HepG2 (cell line): ENCODE measurements around the gene PPOX. TPM values are rescaled to one million over a fixed set of nuclear protein-coding genes. Genes with fewer than 3 reads are reported as not detected.
A peak's percentile ranks its signal among the peaks of the same experiment; 100 is the strongest.

ENCODE experiments used
- MIER3 ChIP-seq: IDR thresholded peaks from 2 replicates; pipeline ENCODE4 v1.6.1; 2016; ENCODE audit warnings: missing compliant biosample characterization, borderline replicate concordance
- NRL ChIP-seq: sonication (generic); formaldehyde crosslinking; IDR thresholded peaks from 2 replicates; pipeline ENCODE4 v1.5.0; 2020; ENCODE audit warnings: missing genetic modification reagents, mild to moderate bottlenecking, moderate library complexity, borderline replicate concordance
- SNAPC2 ChIP-seq: sonication (generic); formaldehyde crosslinking; IDR thresholded peaks from 2 replicates; pipeline ENCODE4 v1.8.1; 2022; ENCODE audit warnings: mild to moderate bottlenecking, missing genetic modification reagents
- SRF ChIP-seq: IDR thresholded peaks from 2 replicates; pipeline ENCODE4 v1.6.1; 2011; ENCODE audit warnings: mild to moderate bottlenecking, low read depth, low read length, moderate library complexity
- STAT5B ChIP-seq: sonication (generic); formaldehyde crosslinking; IDR thresholded peaks from 2 replicates; pipeline ENCODE4 v1.4.0; 2020; ENCODE audit warnings: missing genetic modification reagents
- U2AF2 ChIP-seq: fragments of 200-400 bp; formaldehyde crosslinking; IDR thresholded peaks from 2 replicates; pipeline ENCODE4 v1.6.1; 2017; ENCODE audit warnings: low read depth, mild to moderate bottlenecking, low read length
- YY1 ChIP-seq: IDR thresholded peaks from 2 replicates; pipeline ENCODE4 v1.6.1; 2011; ENCODE audit warnings: low read length, low read depth, moderate library complexity, mild to moderate bottlenecking; ENCODE audit not compliant: insufficient read depth, insufficient replicate concordance
- ZNF567 ChIP-seq: sonication (generic); formaldehyde crosslinking; IDR thresholded peaks from 2 replicates; pipeline ENCODE4 v1.8.1; 2023; ENCODE audit warnings: mild to moderate bottlenecking, missing genetic modification reagents, borderline replicate concordance
- ZNF766 ChIP-seq: sonication (generic); formaldehyde crosslinking; IDR thresholded peaks from 2 replicates; pipeline ENCODE4 v1.5.0; 2020; ENCODE audit warnings: missing genetic modification reagents, borderline replicate concordance
- polyA plus RNA-seq, 8 experiments: library from polyadenylated mRNA; depleted of rRNA in 3 of 8; stranded (reverse) in 7 of 8; unstranded in 1 of 8; fragments of >200 nt; fragmentation: Illumina TruSeq in 4 of 8; extraction: Trizol in 4 of 8; gene quantifications; 2 replicates each; pipeline versions ENCODE4 v1.2.1 to v1.2.3, GENCODE V29; 2011 to 2016; ENCODE audit warnings: low read depth in 4 of 8, missing spikeins in 1 of 8, mixed read lengths in 1 of 8; ENCODE audit not compliant: insufficient read depth in 1 of 8
- total RNA-seq, 5 experiments: library from RNA; depleted of rRNA; stranded (reverse); fragments of >200 nt; fragmentation: Illumina TruSeq; extraction: Trizol; gene quantifications; 2 replicates each; pipeline ENCODE4 v1.2.3, GENCODE V29; 2016; ENCODE audit warnings: low read depth in 1 of 5
- TF ChIP-seq, protein P1 (sequence below): IDR thresholded peaks from 2 replicates; pipeline ENCODE4 v1.6.1; 2018; ENCODE audit warnings: missing genetic modification reagents, mild to moderate bottlenecking, missing compliant biosample characterization
- TF ChIP-seq, protein P2 (sequence below): sonication (generic); formaldehyde crosslinking; IDR thresholded peaks from 2 replicates; pipeline ENCODE4 v1.8.0; 2022; ENCODE audit warnings: low read depth, missing genetic modification reagents
- TF ChIP-seq, protein P3 (sequence below): sonication (generic); formaldehyde crosslinking; IDR thresholded peaks from 2 replicates; pipeline ENCODE4 v1.4.0; 2020; ENCODE audit warnings: mild to moderate bottlenecking, missing genetic modification reagents
- TF ChIP-seq, protein P4 (sequence below): IDR thresholded peaks from 2 replicates; pipeline ENCODE4 v1.6.1; 2016; ENCODE audit warnings: mild to moderate bottlenecking
- TF ChIP-seq, protein P5 (sequence below): sonication (generic); formaldehyde crosslinking; IDR thresholded peaks from 2 replicates; pipeline ENCODE4 v1.5.1; 2020; ENCODE audit warnings: missing genetic modification reagents, mild to moderate bottlenecking, borderline replicate concordance
- TF ChIP-seq, protein P6 (sequence below): sonication (generic); formaldehyde crosslinking; IDR thresholded peaks from 2 replicates; pipeline ENCODE4 v1.4.0; 2020; ENCODE audit warnings: mild to moderate bottlenecking, missing genetic modification reagents, borderline replicate concordance
- TF ChIP-seq, protein P7 (sequence below): sonication (generic); formaldehyde crosslinking; IDR thresholded peaks from 2 replicates; pipeline ENCODE4 v1.4.0; 2020; ENCODE audit warnings: missing genetic modification reagents, borderline replicate concordance

Gene PPOX
- total and polyA plus RNA-seq, 2 of the 13 experiments (the other 11 are each of a cell fraction or from before 2014, with no cell fraction given), result 15.5 to 27.7 TPM

DNA sequence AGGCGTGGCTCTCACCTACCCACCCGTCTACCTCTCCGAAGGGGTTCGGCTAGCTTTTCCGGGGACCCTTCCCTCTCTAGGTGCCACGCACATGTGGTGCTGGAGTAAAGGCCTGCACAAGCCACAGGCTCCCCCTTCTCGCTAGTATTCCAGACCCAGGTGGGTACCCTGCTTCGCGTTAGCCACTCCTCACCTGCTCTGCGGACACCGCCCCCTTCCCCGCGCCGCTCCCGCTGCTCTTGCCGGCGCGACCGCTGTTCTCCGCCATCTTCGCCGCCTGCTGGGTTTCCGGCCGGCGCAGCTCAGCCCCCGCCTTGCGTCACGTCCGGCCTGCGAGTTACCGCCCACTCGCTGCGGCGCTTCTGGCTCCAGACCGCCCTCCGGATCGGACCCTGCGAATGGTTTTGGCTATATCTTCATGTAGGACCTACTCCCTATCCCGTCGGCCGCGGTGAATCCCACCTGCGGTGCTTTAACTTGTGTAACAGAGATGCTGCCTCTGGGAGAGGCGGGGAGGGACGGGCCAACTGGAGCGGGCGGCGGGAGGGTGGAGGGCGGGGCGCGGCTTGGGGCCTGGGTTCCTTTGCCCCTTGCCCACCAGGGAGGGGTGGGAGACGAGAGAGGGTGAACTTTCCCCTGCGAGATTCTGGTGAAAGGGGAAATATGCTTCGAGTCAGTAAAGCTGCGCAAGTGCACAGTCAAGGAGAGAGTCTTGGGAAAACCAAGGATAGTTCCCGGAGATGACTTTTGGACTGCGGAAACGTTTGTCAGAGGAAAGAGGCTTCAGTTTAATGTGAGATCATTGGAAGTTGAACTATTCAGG lies 48.3 kb upstream of the PPOX start, which contains the start of the genes NIT1 and PFDN2 (continued):
- TF ChIP-seq, protein P1, sequence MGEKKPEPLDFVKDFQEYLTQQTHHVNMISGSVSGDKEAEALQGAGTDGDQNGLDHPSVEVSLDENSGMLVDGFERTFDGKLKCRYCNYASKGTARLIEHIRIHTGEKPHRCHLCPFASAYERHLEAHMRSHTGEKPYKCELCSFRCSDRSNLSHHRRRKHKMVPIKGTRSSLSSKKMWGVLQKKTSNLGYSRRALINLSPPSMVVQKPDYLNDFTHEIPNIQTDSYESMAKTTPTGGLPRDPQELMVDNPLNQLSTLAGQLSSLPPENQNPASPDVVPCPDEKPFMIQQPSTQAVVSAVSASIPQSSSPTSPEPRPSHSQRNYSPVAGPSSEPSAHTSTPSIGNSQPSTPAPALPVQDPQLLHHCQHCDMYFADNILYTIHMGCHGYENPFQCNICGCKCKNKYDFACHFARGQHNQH (CRISPR knock-in tag), result peak; percentile 78; the same call in 1 of the 2 replicates
- TF ChIP-seq, protein P2, sequence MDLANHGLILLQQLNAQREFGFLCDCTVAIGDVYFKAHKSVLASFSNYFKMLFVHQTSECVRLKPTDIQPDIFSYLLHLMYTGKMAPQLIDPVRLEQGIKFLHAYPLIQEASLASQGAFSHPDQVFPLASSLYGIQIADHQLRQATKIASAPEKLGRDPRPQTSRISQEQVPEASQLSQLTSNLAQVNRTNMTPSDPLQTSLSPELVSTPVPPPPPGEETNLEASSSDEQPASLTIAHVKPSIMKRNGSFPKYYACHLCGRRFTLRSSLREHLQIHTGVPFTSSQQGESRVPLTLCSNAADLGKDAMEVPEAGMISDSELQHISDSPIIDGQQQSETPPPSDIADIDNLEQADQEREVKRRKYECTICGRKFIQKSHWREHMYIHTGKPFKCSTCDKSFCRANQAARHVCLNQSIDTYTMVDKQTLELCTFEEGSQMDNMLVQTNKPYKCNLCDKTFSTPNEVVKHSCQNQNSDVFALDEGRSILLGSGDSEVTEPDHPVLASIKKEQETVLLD, result 0 out of 2 replicates have a peak, but pooled peaks have one; percentile 68
- TF ChIP-seq, protein P3, sequence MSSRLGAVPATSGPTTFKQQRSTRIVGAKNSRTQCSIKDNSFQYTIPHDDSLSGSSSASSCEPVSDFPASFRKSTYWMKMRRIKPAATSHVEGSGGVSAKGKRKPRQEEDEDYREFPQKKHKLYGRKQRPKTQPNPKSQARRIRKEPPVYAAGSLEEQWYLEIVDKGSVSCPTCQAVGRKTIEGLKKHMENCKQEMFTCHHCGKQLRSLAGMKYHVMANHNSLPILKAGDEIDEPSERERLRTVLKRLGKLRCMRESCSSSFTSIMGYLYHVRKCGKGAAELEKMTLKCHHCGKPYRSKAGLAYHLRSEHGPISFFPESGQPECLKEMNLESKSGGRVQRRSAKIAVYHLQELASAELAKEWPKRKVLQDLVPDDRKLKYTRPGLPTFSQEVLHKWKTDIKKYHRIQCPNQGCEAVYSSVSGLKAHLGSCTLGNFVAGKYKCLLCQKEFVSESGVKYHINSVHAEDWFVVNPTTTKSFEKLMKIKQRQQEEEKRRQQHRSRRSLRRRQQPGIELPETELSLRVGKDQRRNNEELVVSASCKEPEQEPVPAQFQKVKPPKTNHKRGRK (CRISPR knock-in tag), result no peak
- TF ChIP-seq SNAPC2 (CRISPR knock-in tag) (no peak; the same call in 1 of the 2 replicates), YY1 (peak; percentile 97), STAT5B (no peak), NRL (CRISPR knock-in tag) (peak; percentile 94), ZNF567 (0 out of 2 replicates have a peak, but pooled peaks have one; percentile 41), SRF (no peak), MIER3 (CRISPR knock-in tag) (peak; percentile 45; the same call in 1 of the 2 replicates), ZNF766 (CRISPR knock-in tag) (peak; percentile 39; the same call in 1 of the 2 replicates), U2AF2 (no peak)
- TF ChIP-seq, protein P4, sequence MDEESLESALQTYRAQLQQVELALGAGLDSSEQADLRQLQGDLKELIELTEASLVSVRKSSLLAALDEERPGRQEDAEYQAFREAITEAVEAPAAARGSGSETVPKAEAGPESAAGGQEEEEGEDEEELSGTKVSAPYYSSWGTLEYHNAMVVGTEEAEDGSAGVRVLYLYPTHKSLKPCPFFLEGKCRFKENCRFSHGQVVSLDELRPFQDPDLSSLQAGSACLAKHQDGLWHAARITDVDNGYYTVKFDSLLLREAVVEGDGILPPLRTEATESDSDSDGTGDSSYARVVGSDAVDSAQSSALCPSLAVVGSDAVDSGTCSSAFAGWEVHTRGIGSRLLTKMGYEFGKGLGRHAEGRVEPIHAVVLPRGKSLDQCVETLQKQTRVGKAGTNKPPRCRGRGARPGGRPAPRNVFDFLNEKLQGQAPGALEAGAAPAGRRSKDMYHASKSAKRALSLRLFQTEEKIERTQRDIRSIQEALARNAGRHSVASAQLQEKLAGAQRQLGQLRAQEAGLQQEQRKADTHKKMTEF (CRISPR knock-in tag), result peak; percentile 78; the same call in 1 of the 2 replicates
- TF ChIP-seq, protein P5, sequence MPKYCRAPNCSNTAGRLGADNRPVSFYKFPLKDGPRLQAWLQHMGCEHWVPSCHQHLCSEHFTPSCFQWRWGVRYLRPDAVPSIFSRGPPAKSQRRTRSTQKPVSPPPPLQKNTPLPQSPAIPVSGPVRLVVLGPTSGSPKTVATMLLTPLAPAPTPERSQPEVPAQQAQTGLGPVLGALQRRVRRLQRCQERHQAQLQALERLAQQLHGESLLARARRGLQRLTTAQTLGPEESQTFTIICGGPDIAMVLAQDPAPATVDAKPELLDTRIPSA (CRISPR knock-in tag), result no peak
- TF ChIP-seq, protein P6, sequence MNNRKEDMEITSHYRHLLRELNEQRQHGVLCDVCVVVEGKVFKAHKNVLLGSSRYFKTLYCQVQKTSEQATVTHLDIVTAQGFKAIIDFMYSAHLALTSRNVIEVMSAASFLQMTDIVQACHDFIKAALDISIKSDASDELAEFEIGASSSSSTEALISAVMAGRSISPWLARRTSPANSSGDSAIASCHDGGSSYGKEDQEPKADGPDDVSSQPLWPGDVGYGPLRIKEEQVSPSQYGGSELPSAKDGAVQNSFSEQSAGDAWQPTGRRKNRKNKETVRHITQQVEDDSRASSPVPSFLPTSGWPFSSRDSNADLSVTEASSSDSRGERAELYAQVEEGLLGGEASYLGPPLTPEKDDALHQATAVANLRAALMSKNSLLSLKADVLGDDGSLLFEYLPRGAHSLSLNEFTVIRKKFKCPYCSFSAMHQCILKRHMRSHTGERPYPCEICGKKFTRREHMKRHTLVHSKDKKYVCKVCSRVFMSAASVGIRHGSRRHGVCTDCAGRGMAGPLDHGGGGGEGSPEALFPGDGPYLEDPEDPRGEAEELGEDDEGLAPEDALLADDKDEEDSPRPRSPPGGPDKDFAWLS, result no peak
- TF ChIP-seq, protein P7, sequence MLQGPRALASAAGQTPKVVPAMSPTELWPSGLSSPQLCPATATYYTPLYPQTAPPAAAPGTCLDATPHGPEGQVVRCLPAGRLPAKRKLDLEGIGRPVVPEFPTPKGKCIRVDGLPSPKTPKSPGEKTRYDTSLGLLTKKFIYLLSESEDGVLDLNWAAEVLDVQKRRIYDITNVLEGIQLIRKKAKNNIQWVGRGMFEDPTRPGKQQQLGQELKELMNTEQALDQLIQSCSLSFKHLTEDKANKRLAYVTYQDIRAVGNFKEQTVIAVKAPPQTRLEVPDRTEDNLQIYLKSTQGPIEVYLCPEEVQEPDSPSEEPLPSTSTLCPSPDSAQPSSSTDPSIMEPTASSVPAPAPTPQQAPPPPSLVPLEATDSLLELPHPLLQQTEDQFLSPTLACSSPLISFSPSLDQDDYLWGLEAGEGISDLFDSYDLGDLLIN (CRISPR knock-in tag), result no peak
